Middle frontal gyrus (tissue), 1 donor: ENCODE results near the gene CDH23.

Experiments used
- DNase-seq: peaks from one replicate; pipeline ENCODE4 v3.0.0-alpha.2; 2015; ENCODE audit warnings: low spot score; ENCODE audit errors: extremely low spot score

CDH23 gene

DNA sequence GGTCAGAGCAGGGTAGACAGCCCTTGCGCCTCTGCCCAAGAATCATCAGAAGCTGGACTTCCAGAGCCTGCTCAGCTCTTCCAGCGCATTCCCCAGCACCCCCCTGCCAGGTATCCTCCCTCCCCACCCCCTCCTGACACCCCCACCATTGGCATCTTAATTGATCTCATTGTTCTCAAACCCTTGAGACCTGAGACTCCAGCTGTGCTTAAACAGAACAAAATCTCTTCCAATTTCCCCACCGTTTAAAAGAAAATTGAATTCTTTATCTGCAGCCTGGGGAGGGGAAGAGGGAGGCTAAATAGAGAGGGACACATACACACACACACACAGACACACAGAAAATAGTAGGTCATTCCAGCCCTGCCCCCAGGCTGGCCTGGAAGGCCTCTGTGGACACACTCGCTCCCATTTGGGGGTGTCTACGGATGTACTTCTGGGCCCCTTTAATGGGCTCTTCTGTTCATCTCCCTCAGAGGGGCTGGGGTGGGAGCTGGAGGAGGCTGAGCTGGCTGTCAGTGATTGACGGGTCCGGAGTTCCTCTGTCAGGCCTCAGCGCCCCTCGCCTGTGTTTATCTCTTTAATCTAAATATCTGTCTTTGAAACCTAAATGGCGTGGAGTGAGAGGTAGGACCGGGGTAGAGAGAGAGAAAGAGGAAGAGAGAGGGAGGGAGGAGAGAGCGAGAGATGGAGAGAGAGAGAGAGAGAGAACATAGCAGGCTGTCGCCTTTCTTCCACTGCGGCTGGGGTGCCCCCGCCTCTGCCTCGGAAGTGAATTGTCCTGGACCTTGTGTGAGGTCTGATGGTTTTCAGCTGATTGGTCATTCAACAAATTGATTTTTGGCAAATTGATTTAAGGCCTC lies 261.1 kb downstream of the CDH23 start:
- DNase-seq: no peak

DNA sequence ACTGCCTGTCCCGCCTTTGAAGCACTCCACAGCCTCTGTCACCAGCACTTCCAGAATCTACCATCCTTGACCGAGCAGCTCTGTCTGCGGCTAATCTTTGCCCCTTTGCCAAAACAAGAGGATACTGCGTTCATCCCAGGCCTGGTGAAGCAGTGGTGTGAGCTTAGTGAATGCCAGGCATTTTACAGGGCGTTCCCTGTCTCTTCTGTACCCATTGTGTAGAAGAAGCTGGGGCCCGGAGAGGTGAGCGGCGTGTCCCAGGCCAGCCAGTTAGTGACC lies 261.7 kb downstream of the CDH23 start:
- DNase-seq: no peak

DNA sequence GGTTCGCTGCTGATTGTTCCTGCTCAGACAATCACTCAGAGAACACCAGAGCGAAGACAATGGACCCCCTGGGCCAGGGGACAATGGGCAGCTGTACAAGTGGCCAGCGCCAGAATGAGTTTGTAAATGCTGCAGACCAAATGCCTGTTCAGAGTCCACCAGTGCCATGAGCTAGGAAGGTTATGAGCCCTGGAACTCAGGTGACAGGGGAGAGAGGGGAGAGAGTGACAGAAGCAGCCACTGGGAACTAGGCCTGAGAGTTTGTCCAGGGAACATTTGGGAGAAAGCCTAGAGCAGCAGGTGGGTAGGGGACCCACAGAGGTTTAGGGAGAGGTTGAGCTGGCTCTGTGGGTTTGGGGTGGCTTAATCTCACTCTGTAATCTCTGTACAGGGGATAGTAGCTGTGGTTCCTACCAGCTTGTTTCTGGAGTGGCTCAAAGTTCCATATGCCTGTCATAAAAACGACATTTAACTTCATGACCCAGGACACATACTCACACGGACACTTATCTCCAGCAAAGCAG lies 262.5 kb downstream of the CDH23 start:
- no peak for DNase-seq

DNA sequence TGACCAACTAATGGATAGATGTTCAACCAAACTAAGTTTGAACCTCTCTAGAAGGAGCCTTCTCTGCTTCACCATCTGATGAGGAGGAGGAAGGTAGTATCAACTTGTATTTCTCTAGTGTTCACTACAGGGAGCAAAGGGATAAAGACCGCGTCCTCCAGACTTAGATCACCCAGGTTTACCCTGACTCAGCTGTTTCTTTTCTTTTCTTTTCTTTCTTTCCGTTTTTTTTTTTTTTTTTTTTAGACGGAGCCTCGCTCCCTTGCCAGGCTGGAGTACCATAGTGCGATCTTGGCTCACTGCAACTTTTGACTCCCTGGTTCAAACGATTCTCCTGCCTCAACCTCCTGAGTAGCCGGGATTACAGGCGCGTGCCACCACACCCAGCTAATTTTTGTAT lies 263.0 kb downstream of the CDH23 start:
- no peak for DNase-seq

DNA sequence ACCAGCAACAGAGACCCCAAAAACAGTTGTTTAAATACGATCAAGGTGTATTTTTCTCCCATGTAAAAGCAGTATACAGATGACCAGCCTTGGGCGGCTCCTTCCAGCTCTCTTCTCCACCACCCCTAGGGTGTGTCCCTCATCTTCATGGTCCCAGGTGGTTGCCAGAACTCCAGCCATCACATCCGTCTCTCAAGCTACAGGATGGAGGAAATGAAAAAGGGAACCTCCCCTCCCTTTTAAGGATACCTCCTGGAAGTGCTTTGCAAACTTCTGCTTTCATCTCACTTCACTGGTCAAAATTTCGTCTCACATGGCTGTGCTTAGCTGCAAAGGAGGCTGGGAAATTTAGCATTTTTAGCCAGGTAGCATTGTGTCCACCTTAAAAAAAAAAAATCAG lies 263.6 kb downstream of the CDH23 start:
- DNase-seq: no peak

DNA sequence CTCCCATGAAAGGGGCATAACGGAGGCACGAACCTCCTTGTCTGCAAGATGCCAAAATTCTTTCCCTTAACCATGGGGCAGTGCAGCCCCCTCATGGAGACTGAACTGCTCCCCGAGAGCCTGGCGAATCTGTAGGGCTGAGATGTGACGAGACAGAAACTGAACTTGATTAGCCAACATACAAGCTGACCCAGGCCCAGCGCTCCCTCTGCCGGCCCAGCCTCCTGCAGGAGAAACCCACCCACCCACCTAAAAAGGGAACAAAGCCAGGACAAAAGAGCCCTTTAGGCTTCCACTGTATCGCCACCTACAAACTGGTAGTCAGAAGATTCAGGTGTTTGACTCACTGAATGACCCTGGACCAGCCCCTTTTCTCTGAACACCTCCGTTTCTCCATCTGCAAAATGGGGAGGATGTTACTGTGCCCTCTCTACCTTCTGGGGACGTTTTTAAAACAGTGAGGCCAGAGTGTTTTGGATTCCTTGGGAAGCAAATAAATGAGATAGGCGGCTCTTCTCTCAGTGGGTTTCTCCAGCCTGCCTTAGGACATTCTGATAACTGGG lies 264.4 kb downstream of the CDH23 start:
- no peak for DNase-seq

- no peak for DNase-seq
Observed at GRCh38 chr10:71661779-71662336, 265.1 kb downstream of the CDH23 start.

DNA sequence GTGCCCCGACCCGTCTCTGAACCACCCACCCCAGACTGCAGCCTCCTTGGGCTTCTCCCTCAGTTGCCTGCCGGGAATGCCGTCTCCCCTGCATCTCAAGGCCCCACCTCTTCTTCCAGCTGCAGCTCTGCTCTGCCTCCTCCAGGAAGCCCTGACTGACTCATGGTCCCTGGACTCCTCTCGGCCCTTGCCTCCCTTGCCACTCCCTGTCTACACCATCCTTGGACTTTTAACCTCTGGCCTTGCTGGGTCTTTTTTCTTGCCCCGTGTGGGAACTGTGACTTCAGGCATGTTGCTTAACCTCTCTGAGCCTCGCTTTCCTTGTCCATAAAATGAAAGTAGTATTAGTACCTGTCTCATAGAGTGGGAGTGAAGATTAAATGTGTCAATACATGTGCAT lies 266.6 kb downstream of the CDH23 start:
- DNase-seq: no peak

DNA sequence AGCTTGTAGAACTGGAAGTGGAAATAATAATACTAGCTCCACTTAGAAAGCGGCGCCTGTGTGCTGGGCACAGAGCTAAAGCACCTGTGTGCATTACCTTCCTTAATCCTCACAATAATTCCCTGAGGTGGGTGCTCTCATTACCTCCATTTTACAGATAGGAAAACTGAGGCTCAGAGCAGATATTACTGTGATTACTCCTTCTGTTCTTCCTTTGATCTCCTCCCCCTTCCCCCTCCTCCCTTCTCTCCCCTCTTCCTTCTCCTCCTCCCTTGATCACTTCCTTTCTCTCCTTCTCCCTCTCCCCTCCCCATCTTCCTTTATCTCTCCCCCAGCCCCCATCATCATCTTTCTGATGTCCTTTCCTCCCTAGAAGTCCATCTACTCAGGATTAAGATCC lies 267.9 kb downstream of the CDH23 start:
- DNase-seq: no peak

- no peak for DNase-seq
Observed at GRCh38 chr10:71665456-71665855, 268.7 kb downstream of the CDH23 start.

DNA sequence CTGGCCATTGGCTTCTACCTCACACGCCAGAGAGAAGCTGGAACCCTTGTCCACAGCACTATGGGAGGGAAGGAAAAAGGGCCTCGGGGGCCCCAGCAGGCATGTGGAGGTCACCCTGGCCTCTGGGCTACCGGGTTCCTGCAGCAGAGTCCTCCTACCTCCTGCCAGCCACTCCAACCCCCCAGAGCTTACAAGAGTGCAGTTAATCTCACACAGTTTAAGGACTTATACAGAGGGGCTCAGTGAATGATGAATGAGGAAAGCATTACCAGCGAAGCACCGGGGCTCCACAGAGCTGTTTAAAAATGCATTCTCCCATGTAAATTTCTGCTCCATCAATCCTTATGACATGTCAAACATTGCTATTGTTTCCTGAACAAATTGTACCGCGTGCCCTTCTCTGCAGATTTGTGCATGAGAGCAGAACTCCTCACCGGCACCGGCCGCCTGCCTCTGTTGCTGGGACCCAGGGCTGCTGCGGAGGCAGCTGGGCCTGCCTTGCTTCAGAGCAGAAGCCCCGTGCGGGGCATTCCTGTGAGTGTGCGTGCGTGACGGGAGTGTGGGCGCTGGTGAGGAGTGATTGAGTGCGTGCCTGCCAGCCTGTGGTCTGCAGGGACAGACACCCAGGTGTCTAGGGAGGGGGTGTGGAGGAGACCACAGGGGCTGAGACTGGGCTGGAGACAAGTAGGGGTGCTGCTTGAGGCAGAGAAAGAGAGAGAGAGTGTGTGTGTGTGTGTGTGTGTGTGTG lies 270.1 kb downstream of the CDH23 start:
- no peak for DNase-seq

- DNase-seq: no peak
Observed at GRCh38 chr10:71667387-71667752, 270.6 kb downstream of the CDH23 start.

- no peak for DNase-seq
Observed at GRCh38 chr10:71671994-71672946, 275.6 kb downstream of the CDH23 start.

- no peak for DNase-seq
Observed at GRCh38 chr10:71675295-71675970, 278.7 kb downstream of the CDH23 start.

GRCh38 chr10:71677261-71677660 lies 280.5 kb downstream of the CDH23 start:
- no peak for DNase-seq

DNA sequence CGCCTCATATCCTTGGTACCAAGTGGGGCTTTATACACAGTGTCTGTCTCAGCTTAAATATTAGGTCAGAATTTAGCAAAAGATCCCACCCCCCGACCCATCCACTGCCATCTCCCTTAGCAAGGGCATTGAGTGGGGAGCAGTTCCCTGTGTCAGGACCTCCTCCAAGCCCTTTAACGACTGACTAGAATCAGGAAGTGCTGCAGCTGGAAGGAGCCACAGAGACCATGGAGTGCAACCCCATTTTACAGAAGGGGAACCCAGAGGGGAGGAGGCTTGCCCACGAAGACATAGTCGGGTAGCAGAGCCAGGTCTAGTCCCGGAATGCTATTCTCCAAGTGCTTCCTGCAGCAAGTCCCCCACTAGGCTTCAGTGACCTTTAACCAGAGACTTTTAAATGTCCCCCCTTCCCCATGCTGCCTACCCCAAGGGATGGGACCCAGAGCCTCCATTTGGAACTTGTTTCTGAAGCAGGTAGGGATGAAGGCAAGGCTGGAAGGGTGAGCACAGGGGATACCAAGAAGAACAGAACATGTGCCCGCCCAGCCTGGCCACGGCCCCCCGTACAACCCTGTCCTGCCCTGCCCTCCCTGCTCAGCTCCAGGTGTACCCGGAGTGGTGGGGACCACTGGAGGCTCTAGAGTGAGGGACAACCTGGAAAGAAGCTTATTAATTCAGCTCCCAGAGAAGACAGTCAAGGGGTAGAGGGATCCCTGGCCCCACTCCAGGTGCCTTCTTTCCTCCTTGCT lies 281.5 kb downstream of the CDH23 start:
- DNase-seq: no peak

- no peak for DNase-seq
Observed at GRCh38 chr10:71679425-71679824, 282.7 kb downstream of the CDH23 start.

GRCh38 chr10:71681977-71682376 lies 285.3 kb downstream of the CDH23 start:
- no peak for DNase-seq

GRCh38 chr10:71683301-71683700 lies 286.6 kb downstream of the CDH23 start:
- DNase-seq: no peak
